IPS-18c (cell line): ENCODE data around the gene MLF2.
"Not testable (repeated sequence)": the region's sequence is repeated elsewhere in the genome, so short reads cannot be mapped to it uniquely, and the experiment has no call there.

Source experiments
- H3K4me3 ChIP-seq: 2 replicates; pipeline ENCODE4 v1.7.0; 2013; ENCODE audit warnings: low read depth, mild to moderate bottlenecking, low read length, moderate library complexity; ENCODE audit not compliant: insufficient read depth
- H3K9me3 ChIP-seq: one replicate; pipeline ENCODE4 v1.6.1; 2013; ENCODE audit warnings: mild to moderate bottlenecking, low read length, moderate library complexity; ENCODE audit not compliant: control insufficient read depth, insufficient read depth

The MLF2 gene

GRCh38 chr12:6752167-6752920, 597 bp downstream of the MLF2 start:
- Histone ChIP-seq H3K9me3 (no peaks in the 10 kb centered on the region), H3K4me3 (peak overlapping the region; percentile 96)

GRCh38 chr12:6751767-6752166, 1.2 kb downstream of the MLF2 start:
- no peaks in the 10 kb centered on the region for H3K9me3 ChIP-seq
- peak overlapping the region; percentile 96 for H3K4me3 ChIP-seq

- Histone ChIP-seq H3K9me3 (no peaks in the 10 kb centered on the region), H3K4me3 (no peak overlapping the region)
Observed at GRCh38 chr12:6750506-6750905, 2.4 kb downstream of the MLF2 start.

GRCh38 chr12:6748761-6749160, 4.2 kb downstream of the MLF2 start:
- Histone ChIP-seq H3K9me3 (no peaks in the 10 kb centered on the region), H3K4me3 (no peak overlapping the region)

GRCh38 chr12:6747216-6747615, 5.7 kb downstream of the MLF2 start:
- Histone ChIP-seq H3K4me3 (no peak overlapping the region), H3K9me3 (no peaks in the 10 kb centered on the region)

- H3K4me3 ChIP-seq, result no peak overlapping the region
- H3K9me3 ChIP-seq, result no peaks in the 10 kb centered on the region
Observed at GRCh38 chr12:6745741-6746525, 7.0 kb downstream of the MLF2 start.

GRCh38 chr12:6743300-6743699, 9.6 kb downstream of the MLF2 start:
- not testable (repeated sequence) for H3K9me3 ChIP-seq, H3K4me3 ChIP-seq

- H3K4me3 ChIP-seq, result no peak overlapping the region
- no peaks in the 10 kb centered on the region for H3K9me3 ChIP-seq
Observed at GRCh38 chr12:6742834-6743233, 10.1 kb downstream of the MLF2 start.

GRCh38 chr12:6742080-6742479, 10.9 kb downstream of the MLF2 start:
- H3K4me3 ChIP-seq, H3K9me3 ChIP-seq: not testable (repeated sequence)

- Histone ChIP-seq H3K9me3 (no peaks in the 10 kb centered on the region), H3K4me3 (no peak overlapping the region)
Observed at GRCh38 chr12:6736754-6737153, 16.2 kb downstream of the MLF2 start.

GRCh38 chr12:6735448-6736191, 17.3 kb downstream of the MLF2 start:
- Histone ChIP-seq H3K9me3 (no peaks in the 10 kb centered on the region), H3K4me3 (no peak overlapping the region)

- Histone ChIP-seq H3K4me3 (no peak overlapping the region), H3K9me3 (no peaks in the 10 kb centered on the region)
Observed at GRCh38 chr12:6734506-6735387, 18.2 kb downstream of the MLF2 start.

GRCh38 chr12:6730169-6730568, 22.8 kb downstream of the MLF2 start:
- no peaks in the 10 kb centered on the region for H3K9me3 ChIP-seq
- no peak overlapping the region for H3K4me3 ChIP-seq

- Histone ChIP-seq H3K4me3 (no peak overlapping the region), H3K9me3 (no peaks in the 10 kb centered on the region)
Observed at GRCh38 chr12:6729186-6729585, 23.8 kb downstream of the MLF2 start.

GRCh38 chr12:6725350-6725749, 27.6 kb downstream of the MLF2 start:
- Histone ChIP-seq H3K9me3 (no peaks in the 10 kb centered on the region), H3K4me3 (no peak overlapping the region)

GRCh38 chr12:6724409-6724797, 28.5 kb downstream of the MLF2 start:
- H3K4me3 ChIP-seq, result peak overlapping the region; percentile 45
- no peaks in the 10 kb centered on the region for H3K9me3 ChIP-seq
